ENCODE measurements around the gene SPATS2L.

Gene SPATS2L

GRCh38 chr2:200479692-200480265, 173.3 kb downstream of the SPATS2L start:
- H3K79me2 ChIP-seq (ENCODE audit: control insufficient read depth, insufficient read depth, low read length): no peaks in the 10 kb centered on the region
- H2BK5ac ChIP-seq (ENCODE audit: low read length): no peak overlapping the region
- no peaks in the 10 kb centered on the region for H3K27me3 ChIP-seq (ENCODE audit: insufficient read depth, low read length, poor library complexity)
- no peak overlapping the region for H3K23ac ChIP-seq (ENCODE audit: low read length)
- no peak overlapping the region for H3K4me3 ChIP-seq (ENCODE audit: low read length)
- no peak overlapping the region for H3K4me2 ChIP-seq (ENCODE audit: low read length)
- no peak overlapping the region for H3K4ac ChIP-seq (ENCODE audit: low read depth, low read length)
- H3K56ac ChIP-seq (ENCODE audit: low read length): no peak overlapping the region
- peaks cover 7% of the 10 kb centered on the region for H3K36me3 ChIP-seq (ENCODE audit: control insufficient read depth, insufficient read depth, low read length)
- no peak overlapping the region for H3K18ac ChIP-seq (ENCODE audit: low read length)
- H4K5ac ChIP-seq (ENCODE audit: low read length): no peak overlapping the region
- H2BK120ac ChIP-seq (ENCODE audit: low read depth, low read length): no peak overlapping the region
- no CpG with 5 or more reads among the region's 8 CpGs for WGBS (ENCODE audit: extremely low coverage, insufficient coverage, low lambda C conversion rate)
- DNase-seq: no peak
- no peak overlapping the region for H4K8ac ChIP-seq (ENCODE audit: low read depth, low read length)
- H2AK5ac ChIP-seq (ENCODE audit: low read length): no peak overlapping the region
- H3K9ac ChIP-seq (ENCODE audit: low read length): no peak overlapping the region
- no peak overlapping the region for H3K27ac ChIP-seq (ENCODE audit: low read depth, low read length)
- H2BK15ac ChIP-seq (replicated peaks; ENCODE audit: low read depth): no peak overlapping the region
- peaks cover 1% of the 10 kb centered on the region for H3K79me1 ChIP-seq (ENCODE audit: low read length)
- H3K4me1 ChIP-seq (ENCODE audit: control insufficient read depth, low read depth, low read length): no peaks in the 10 kb centered on the region

GRCh38 chr2:200482194-200482593, 175.7 kb downstream of the SPATS2L start:
- DNase-seq: no peak
- Histone ChIP-seq H3K18ac (ENCODE audit: low read length) (no peak overlapping the region), H2BK5ac (ENCODE audit: low read length) (no peak overlapping the region), H4K8ac (ENCODE audit: low read depth, low read length) (no peak overlapping the region), H3K4ac (ENCODE audit: low read depth, low read length) (no peak overlapping the region), H3K27me3 (ENCODE audit: insufficient read depth, low read length, poor library complexity) (no peaks in the 10 kb centered on the region), H2AK5ac (ENCODE audit: low read length) (no peak overlapping the region), H3K4me1 (ENCODE audit: control insufficient read depth, low read depth, low read length) (no peaks in the 10 kb centered on the region), H3K36me3 (ENCODE audit: control insufficient read depth, insufficient read depth, low read length) (peaks cover 3% of the 10 kb centered on the region), H2BK15ac (replicated peaks; ENCODE audit: low read depth) (no peak overlapping the region), H3K4me3 (ENCODE audit: low read length) (no peak overlapping the region), H3K23ac (ENCODE audit: low read length) (no peak overlapping the region), H3K56ac (ENCODE audit: low read length) (no peak overlapping the region), H3K9ac (ENCODE audit: low read length) (no peak overlapping the region), H3K4me2 (ENCODE audit: low read length) (no peak overlapping the region), H4K5ac (ENCODE audit: low read length) (no peak overlapping the region), H3K79me1 (ENCODE audit: low read length) (no peaks in the 10 kb centered on the region), H2BK120ac (ENCODE audit: low read depth, low read length) (no peak overlapping the region), H3K27ac (ENCODE audit: low read depth, low read length) (no peak overlapping the region), H3K79me2 (ENCODE audit: control insufficient read depth, insufficient read depth, low read length) (no peaks in the 10 kb centered on the region)

DNA sequence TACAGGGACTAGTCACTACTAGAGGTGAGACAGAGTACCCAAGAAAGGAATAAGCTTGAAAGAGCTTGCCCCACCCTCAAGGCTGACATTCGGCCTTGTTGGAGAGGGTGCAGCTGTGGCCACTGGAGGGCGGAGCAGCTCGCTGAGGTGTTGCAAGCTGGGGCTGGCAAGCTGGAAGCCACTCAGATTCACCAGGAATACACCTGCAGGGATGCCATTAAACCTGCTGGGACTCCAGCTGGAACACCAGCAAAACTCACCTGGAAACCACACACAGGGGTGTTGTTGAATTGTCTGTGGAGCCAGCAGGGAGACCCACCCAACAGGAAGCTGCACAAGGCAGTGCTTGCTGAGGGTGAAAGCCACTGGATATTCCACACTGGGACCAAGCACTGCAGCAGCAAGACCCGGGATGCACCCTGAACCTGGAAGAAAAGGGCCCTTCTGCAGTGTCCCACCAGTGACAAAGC, 177.3 kb downstream of the SPATS2L start:
- no CpG with 5 or more reads among the region's 4 CpGs for WGBS (ENCODE audit: extremely low coverage, insufficient coverage, low lambda C conversion rate)
- Histone ChIP-seq H3K79me1 (ENCODE audit: low read length) (no peaks in the 10 kb centered on the region), H2AK5ac (ENCODE audit: low read length) (no peak overlapping the region), H2BK120ac (ENCODE audit: low read depth, low read length) (no peak overlapping the region), H3K4me1 (ENCODE audit: control insufficient read depth, low read depth, low read length) (no peaks in the 10 kb centered on the region), H3K27ac (ENCODE audit: low read depth, low read length) (no peak overlapping the region), H2BK15ac (replicated peaks; ENCODE audit: low read depth) (no peak overlapping the region), H3K27me3 (ENCODE audit: insufficient read depth, low read length, poor library complexity) (no peaks in the 10 kb centered on the region), H3K4ac (ENCODE audit: low read depth, low read length) (no peak overlapping the region), H3K56ac (ENCODE audit: low read length) (no peak overlapping the region), H2BK5ac (ENCODE audit: low read length) (no peak overlapping the region), H4K5ac (ENCODE audit: low read length) (no peak overlapping the region), H3K79me2 (ENCODE audit: control insufficient read depth, insufficient read depth, low read length) (no peaks in the 10 kb centered on the region), H3K4me3 (ENCODE audit: low read length) (no peak overlapping the region), H3K9ac (ENCODE audit: low read length) (no peak overlapping the region), H3K18ac (ENCODE audit: low read length) (no peak overlapping the region), H3K36me3 (ENCODE audit: control insufficient read depth, insufficient read depth, low read length) (no peaks in the 10 kb centered on the region), H3K23ac (ENCODE audit: low read length) (no peak overlapping the region), H3K4me2 (ENCODE audit: low read length) (no peak overlapping the region), H4K8ac (ENCODE audit: low read depth, low read length) (no peak overlapping the region)
- DNase-seq: peak; percentile 82

GRCh38 chr2:200484934-200485333, 178.4 kb downstream of the SPATS2L start:
- Histone ChIP-seq H2AK5ac (ENCODE audit: low read length) (no peak overlapping the region), H3K18ac (ENCODE audit: low read length) (no peak overlapping the region), H4K8ac (ENCODE audit: low read depth, low read length) (no peak overlapping the region), H3K27me3 (ENCODE audit: insufficient read depth, low read length, poor library complexity) (no peaks in the 10 kb centered on the region), H3K4me1 (ENCODE audit: control insufficient read depth, low read depth, low read length) (no peaks in the 10 kb centered on the region), H3K23ac (ENCODE audit: low read length) (no peak overlapping the region), H3K9ac (ENCODE audit: low read length) (no peak overlapping the region), H2BK5ac (ENCODE audit: low read length) (no peak overlapping the region), H3K4ac (ENCODE audit: low read depth, low read length) (no peak overlapping the region), H4K5ac (ENCODE audit: low read length) (no peak overlapping the region), H2BK120ac (ENCODE audit: low read depth, low read length) (no peak overlapping the region), H3K79me1 (ENCODE audit: low read length) (no peaks in the 10 kb centered on the region), H3K4me2 (ENCODE audit: low read length) (no peak overlapping the region), H3K27ac (ENCODE audit: low read depth, low read length) (no peak overlapping the region), H3K4me3 (ENCODE audit: low read length) (no peak overlapping the region), H2BK15ac (replicated peaks; ENCODE audit: low read depth) (no peak overlapping the region), H3K36me3 (ENCODE audit: control insufficient read depth, insufficient read depth, low read length) (no peaks in the 10 kb centered on the region), H3K79me2 (ENCODE audit: control insufficient read depth, insufficient read depth, low read length) (no peaks in the 10 kb centered on the region), H3K56ac (ENCODE audit: low read length) (no peak overlapping the region)
- WGBS (ENCODE audit: extremely low coverage, insufficient coverage, low lambda C conversion rate): no CpG with 5 or more reads among the region's 3 CpGs
- no peak for DNase-seq

GRCh38 chr2:200486529-200486928, 180.0 kb downstream of the SPATS2L start:
- no peaks in the 10 kb centered on the region for H3K4me1 ChIP-seq (ENCODE audit: control insufficient read depth, low read depth, low read length)
- WGBS (ENCODE audit: extremely low coverage, insufficient coverage, low lambda C conversion rate): no CpG with 5 or more reads among the region's 2 CpGs
- no peak overlapping the region for H2BK5ac ChIP-seq (ENCODE audit: low read length)
- no peak overlapping the region for H3K9ac ChIP-seq (ENCODE audit: low read length)
- no peaks in the 10 kb centered on the region for H3K79me1 ChIP-seq (ENCODE audit: low read length)
- H2BK120ac ChIP-seq (ENCODE audit: low read depth, low read length): no peak overlapping the region
- no peaks in the 10 kb centered on the region for H3K79me2 ChIP-seq (ENCODE audit: control insufficient read depth, insufficient read depth, low read length)
- H2AK5ac ChIP-seq (ENCODE audit: low read length): no peak overlapping the region
- no peak overlapping the region for H4K8ac ChIP-seq (ENCODE audit: low read depth, low read length)
- H3K4me3 ChIP-seq (ENCODE audit: low read length): no peak overlapping the region
- no peak for DNase-seq
- no peak overlapping the region for H3K56ac ChIP-seq (ENCODE audit: low read length)
- no peak overlapping the region for H4K5ac ChIP-seq (ENCODE audit: low read length)
- no peak overlapping the region for H3K27ac ChIP-seq (ENCODE audit: low read depth, low read length)
- no peak overlapping the region for H2BK15ac ChIP-seq (replicated peaks; ENCODE audit: low read depth)
- H3K36me3 ChIP-seq (ENCODE audit: control insufficient read depth, insufficient read depth, low read length): no peaks in the 10 kb centered on the region
- no peak overlapping the region for H3K4ac ChIP-seq (ENCODE audit: low read depth, low read length)
- no peak overlapping the region for H3K4me2 ChIP-seq (ENCODE audit: low read length)
- no peak overlapping the region for H3K23ac ChIP-seq (ENCODE audit: low read length)
- no peak overlapping the region for H3K18ac ChIP-seq (ENCODE audit: low read length)
- H3K27me3 ChIP-seq (ENCODE audit: insufficient read depth, low read length, poor library complexity): no peaks in the 10 kb centered on the region

GRCh38 chr2:200488169-200488568, 181.7 kb downstream of the SPATS2L start:
- Histone ChIP-seq H2AK5ac (ENCODE audit: low read length) (no peak overlapping the region), H3K27ac (ENCODE audit: low read depth, low read length) (no peak overlapping the region), H3K9ac (ENCODE audit: low read length) (no peak overlapping the region), H3K79me2 (ENCODE audit: control insufficient read depth, insufficient read depth, low read length) (no peaks in the 10 kb centered on the region), H2BK5ac (ENCODE audit: low read length) (no peak overlapping the region), H4K8ac (ENCODE audit: low read depth, low read length) (no peak overlapping the region), H3K4me1 (ENCODE audit: control insufficient read depth, low read depth, low read length) (no peaks in the 10 kb centered on the region), H4K5ac (ENCODE audit: low read length) (no peak overlapping the region), H3K4me3 (ENCODE audit: low read length) (no peak overlapping the region), H3K27me3 (ENCODE audit: insufficient read depth, low read length, poor library complexity) (no peaks in the 10 kb centered on the region), H3K56ac (ENCODE audit: low read length) (no peak overlapping the region), H2BK15ac (replicated peaks; ENCODE audit: low read depth) (no peak overlapping the region), H3K4ac (ENCODE audit: low read depth, low read length) (no peak overlapping the region), H3K36me3 (ENCODE audit: control insufficient read depth, insufficient read depth, low read length) (no peaks in the 10 kb centered on the region), H3K79me1 (ENCODE audit: low read length) (no peaks in the 10 kb centered on the region), H2BK120ac (ENCODE audit: low read depth, low read length) (no peak overlapping the region), H3K4me2 (ENCODE audit: low read length) (no peak overlapping the region), H3K23ac (ENCODE audit: low read length) (no peak overlapping the region), H3K18ac (ENCODE audit: low read length) (no peak overlapping the region)
- WGBS (ENCODE audit: extremely low coverage, insufficient coverage, low lambda C conversion rate): no CpG with 5 or more reads among the region's 4 CpGs
- no peak for DNase-seq

Data from mesendoderm (in vitro differentiated cells).